Astrocyte (in vitro differentiated cells and primary cell): ENCODE measurements around the gene PYGB. TPM values are rescaled to one million over a fixed set of nuclear protein-coding genes. Genes with fewer than 3 reads are reported as not detected.
A peak's percentile ranks its signal among the peaks of the same experiment; 100 is the strongest.

Source experiments
- DNase-seq: peaks from one replicate; pipeline ENCODE4 v3.0.0-alpha.2; 2010; ENCODE audit warnings: low read depth
- FAIRE-seq: peaks from 2 replicates; lab custom pipeline; 2011; peaks lifted over from hg19 to GRCh38; lab: Jason Lieb, UNC
- H2AFZ ChIP-seq: 2 replicates; pipeline ENCODE4 v1.6.0; 2012; ENCODE audit warnings: low read depth, low read length, inconsistent platforms
- H3K27ac ChIP-seq: 2 replicates; pipeline ENCODE4 v1.5.1; 2011; ENCODE audit warnings: low read depth, low read length, inconsistent platforms
- H3K27me3 ChIP-seq: 2 replicates; pipeline ENCODE4 v1.6.0; 2011; ENCODE audit warnings: low read length, inconsistent platforms; ENCODE audit not compliant: insufficient read depth
- H3K36me3 ChIP-seq: 2 replicates; pipeline ENCODE4 v1.5.1; 2011; ENCODE audit warnings: low read length, inconsistent platforms; ENCODE audit not compliant: insufficient read depth
- H3K4me1 ChIP-seq: 2 replicates; pipeline ENCODE4 v1.5.1; 2011; ENCODE audit warnings: low read length, inconsistent platforms; ENCODE audit not compliant: insufficient read depth
- H3K4me2 ChIP-seq: 2 replicates; pipeline ENCODE4 v1.6.0; 2012; ENCODE audit warnings: low read length, inconsistent platforms
- H3K4me3 ChIP-seq: 2 replicates; pipeline ENCODE4 v1.5.1; 2011; ENCODE audit warnings: low read depth, mild to moderate bottlenecking, low read length, inconsistent platforms; ENCODE audit not compliant: insufficient read depth
- H3K79me2 ChIP-seq: 2 replicates; pipeline ENCODE4 v1.6.0; 2012; ENCODE audit warnings: mild to moderate bottlenecking, low read length, inconsistent platforms; ENCODE audit not compliant: insufficient read depth
- H3K9ac ChIP-seq: 2 replicates; pipeline ENCODE4 v1.6.0; 2012; ENCODE audit warnings: mild to moderate bottlenecking, low read length, inconsistent platforms
- H3K9me3 ChIP-seq: 2 replicates; pipeline ENCODE4 v1.5.1; 2012; ENCODE audit warnings: low read depth, mild to moderate bottlenecking, low read length, inconsistent platforms; ENCODE audit not compliant: insufficient read depth
- H4K20me1 ChIP-seq: 2 replicates; pipeline ENCODE4 v1.6.0; 2012; ENCODE audit warnings: low read length, inconsistent platforms; ENCODE audit not compliant: insufficient read depth
- H3K27ac Mint-ChIP-seq: one replicate; pipeline ENCODE4 v1.8.0; 2021; ENCODE audit warnings: mild to moderate bottlenecking, mixed read lengths; ENCODE audit not compliant: unreplicated experiment
- H3K27me3 Mint-ChIP-seq: one replicate; pipeline ENCODE4 v1.8.0; 2021; ENCODE audit warnings: low read depth, mixed read lengths; ENCODE audit not compliant: unreplicated experiment
- H3K36me3 Mint-ChIP-seq: one replicate; pipeline ENCODE4 v1.8.0; 2021; ENCODE audit warnings: low read depth, mixed read lengths; ENCODE audit not compliant: unreplicated experiment
- H3K4me1 Mint-ChIP-seq: one replicate; pipeline ENCODE4 v1.8.0; 2021; ENCODE audit warnings: low read depth, mixed read lengths; ENCODE audit not compliant: unreplicated experiment
- H3K4me3 Mint-ChIP-seq: one replicate; pipeline ENCODE4 v1.8.0; 2021; ENCODE audit warnings: mild to moderate bottlenecking, moderate library complexity, mixed read lengths; ENCODE audit not compliant: unreplicated experiment
- H3K9me3 Mint-ChIP-seq: one replicate; pipeline ENCODE4 v1.8.0; 2021; ENCODE audit warnings: mild to moderate bottlenecking, mixed read lengths; ENCODE audit not compliant: unreplicated experiment
- CTCF ChIP-seq: IDR thresholded peaks from 2 replicates; pipeline ENCODE4 v1.5.1; 2011; ENCODE audit warnings: low read depth, mild to moderate bottlenecking, inconsistent platforms, low read length, moderate library complexity; ENCODE audit not compliant: insufficient read depth
- EZH2 ChIP-seq: IDR thresholded peaks from 2 replicates; pipeline ENCODE4 v1.6.1; 2012; ENCODE audit warnings: mild to moderate bottlenecking, low read length, inconsistent platforms; ENCODE audit not compliant: insufficient read depth
- total RNA-seq: library from RNA; stranded (reverse); gene quantifications from 2 replicates; pipeline ENCODE4 v1.2.1, GENCODE V29; 2021

Gene PYGB
- total RNA-seq, 1 donor from 2014 or later = 206 TPM

- Histone ChIP-seq H3K27ac (peak overlapping the region; percentile 80), H3K4me1 (peaks cover 40% of the 10 kb centered on the region), H3K9ac (peak overlapping the region; percentile 87), H3K9me3 (no peaks in the 10 kb centered on the region), H3K4me2 (peak overlapping the region; percentile 88), H4K20me1 (peaks cover 38% of the 10 kb centered on the region), H3K79me2 (peaks cover 52% of the 10 kb centered on the region), H3K27me3 (no peaks in the 10 kb centered on the region), H3K36me3 (no peaks in the 10 kb centered on the region), H2AFZ (peak overlapping the region; percentile 93), H3K4me3 (peak overlapping the region; percentile 56)
- FAIRE-seq (no peak), DNase-seq (no peak)
- no peak overlapping the region for H3K27ac Mint-ChIP-seq
- H3K9me3 Mint-ChIP-seq = peaks cover 4% of the 10 kb centered on the region
- TF ChIP-seq CTCF (no peak), EZH2 (no peak)
- H3K36me3 Mint-ChIP-seq = peaks cover 7% of the 10 kb centered on the region
- H3K4me3 Mint-ChIP-seq = peak overlapping the region; percentile 87
- peaks cover 47% of the 10 kb centered on the region for H3K4me1 Mint-ChIP-seq
- no peaks in the 10 kb centered on the region for H3K27me3 Mint-ChIP-seq
Measured at GRCh38 chr20:25247518-25247955, 348 bp upstream of the PYGB start.

GRCh38 chr20:25248786-25249172 lies 894 bp downstream of the PYGB start:
- FAIRE-seq = no peak

More at GRCh38 chr20:25248786-25249172, 894 bp downstream of the PYGB start:
- Mint-ChIP-seq H3K4me1 (peaks cover 50% of the 10 kb centered on the region), H3K27me3 (no peaks in the 10 kb centered on the region), H3K4me3 (peak overlapping the region; percentile 96), H3K27ac (peak overlapping the region; percentile 96), H3K36me3 (peaks cover 6% of the 10 kb centered on the region), H3K9me3 (peaks cover 4% of the 10 kb centered on the region)
- Histone ChIP-seq H3K79me2 (peaks cover 65% of the 10 kb centered on the region), H3K4me1 (peaks cover 46% of the 10 kb centered on the region), H4K20me1 (peaks cover 49% of the 10 kb centered on the region), H2AFZ (peak overlapping the region; percentile 84), H3K27ac (peak overlapping the region; percentile 85), H3K36me3 (no peaks in the 10 kb centered on the region), H3K9me3 (no peaks in the 10 kb centered on the region), H3K4me2 (peak overlapping the region; percentile 88), H3K27me3 (no peaks in the 10 kb centered on the region), H3K4me3 (peak overlapping the region; percentile 75), H3K9ac (peak overlapping the region; percentile 82)
- TF ChIP-seq CTCF = no peak
- no peak for DNase-seq
